GM19193 (cell line): ENCODE measurements around the gene WRAP53.

Source experiments
- POLR2A ChIP-seq: IDR thresholded peaks from 4 replicates; pipeline ENCODE4 v1.6.1; 2011; ENCODE audit not compliant: insufficient read depth, insufficient read length; ENCODE audit errors: extremely low read depth

Gene WRAP53

DNA sequence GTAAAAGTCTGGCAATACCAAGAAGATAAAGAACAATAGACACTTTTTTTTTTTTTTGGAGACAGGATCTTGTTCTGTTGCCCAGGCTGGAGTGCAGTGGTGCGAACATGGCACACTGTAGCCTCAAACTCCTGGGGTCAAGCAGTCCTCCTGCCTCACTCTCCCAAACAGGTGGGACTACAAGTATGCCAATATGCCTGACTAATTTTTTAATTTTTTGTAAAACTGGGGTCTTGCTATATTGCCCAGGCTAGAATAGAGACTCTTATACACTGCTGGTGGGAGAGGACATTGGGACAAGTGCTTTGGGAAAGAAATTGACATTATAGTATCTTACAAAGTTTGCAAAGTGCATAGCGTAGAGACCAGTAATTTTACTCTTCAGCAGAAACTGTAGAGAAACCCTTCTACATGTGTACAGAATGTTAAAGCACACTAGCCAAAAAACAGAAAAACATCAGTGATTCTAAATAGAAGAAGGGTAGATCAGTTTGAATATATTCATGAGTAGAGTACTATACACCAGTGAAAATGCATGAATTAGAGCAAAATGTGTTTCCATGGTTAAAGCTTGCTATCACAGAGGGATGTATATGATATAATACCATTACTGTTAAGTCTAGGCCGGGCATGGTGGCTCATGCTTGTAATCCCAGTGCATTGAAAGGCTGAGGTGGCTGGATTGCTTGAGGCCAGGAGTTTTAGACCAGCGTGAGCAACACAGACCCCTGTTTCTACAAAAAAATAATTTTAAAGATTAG lies 9.7 kb downstream of the WRAP53 start:
- no peak for TF ChIP-seq POLR2A

DNA sequence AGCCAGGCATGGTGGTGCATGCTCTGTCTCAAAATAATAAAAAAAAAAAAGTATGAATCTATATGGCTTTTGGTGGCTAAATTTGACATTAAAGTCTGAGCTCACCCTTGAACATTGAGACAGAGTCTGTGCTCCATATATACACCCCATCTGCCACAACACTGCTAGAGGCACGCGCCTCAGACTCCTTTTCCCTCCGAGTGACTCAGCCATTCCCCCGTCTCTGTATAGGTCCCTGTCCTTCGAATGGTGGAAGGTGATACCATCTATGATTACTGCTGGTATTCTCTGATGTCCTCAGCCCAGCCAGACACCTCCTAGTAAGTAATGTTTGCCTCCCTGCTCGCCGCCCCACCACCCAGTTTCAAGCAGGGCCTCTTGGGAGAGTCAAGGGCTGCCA lies 12.2 kb downstream of the WRAP53 start:
- no peak for TF ChIP-seq POLR2A

DNA sequence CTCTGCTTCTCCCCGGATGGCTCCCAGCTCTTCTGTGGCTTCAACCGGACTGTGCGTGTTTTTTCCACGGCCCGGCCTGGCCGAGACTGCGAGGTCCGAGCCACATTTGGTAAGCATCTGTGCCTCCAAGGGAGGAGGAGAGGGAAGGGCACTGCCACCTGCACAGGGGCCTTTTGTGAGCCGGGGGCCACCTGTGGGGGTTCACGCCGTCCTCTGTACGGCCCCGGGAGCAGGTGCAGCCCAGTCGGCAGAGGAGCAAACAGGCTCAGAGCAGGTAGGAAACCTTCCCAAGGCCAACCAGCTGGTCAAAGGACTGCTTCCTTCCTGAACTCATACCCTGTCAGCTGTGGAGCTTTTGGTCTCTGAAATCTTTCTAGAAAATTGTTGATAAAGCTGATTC lies 13.4 kb downstream of the WRAP53 start:
- TF ChIP-seq POLR2A = no peak

DNA sequence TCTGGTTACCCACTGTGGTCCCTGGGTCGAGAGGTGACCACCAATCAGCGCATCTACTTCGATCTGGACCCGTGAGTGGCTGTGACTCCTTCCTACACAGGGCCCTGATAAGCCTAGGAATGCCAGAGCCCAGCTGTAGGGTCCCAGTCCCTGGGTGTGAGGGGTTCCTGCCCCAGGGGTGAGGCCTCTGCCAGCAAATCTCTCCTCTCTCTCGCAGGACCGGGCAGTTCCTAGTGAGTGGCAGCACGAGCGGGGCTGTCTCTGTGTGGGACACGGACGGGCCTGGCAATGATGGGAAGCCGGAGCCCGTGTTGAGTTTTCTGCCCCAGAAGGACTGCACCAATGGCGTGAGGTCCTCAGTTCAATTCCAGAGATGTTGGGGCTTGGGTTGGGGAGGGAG lies 14.5 kb downstream of the WRAP53 start:
- no peak for TF ChIP-seq POLR2A

DNA sequence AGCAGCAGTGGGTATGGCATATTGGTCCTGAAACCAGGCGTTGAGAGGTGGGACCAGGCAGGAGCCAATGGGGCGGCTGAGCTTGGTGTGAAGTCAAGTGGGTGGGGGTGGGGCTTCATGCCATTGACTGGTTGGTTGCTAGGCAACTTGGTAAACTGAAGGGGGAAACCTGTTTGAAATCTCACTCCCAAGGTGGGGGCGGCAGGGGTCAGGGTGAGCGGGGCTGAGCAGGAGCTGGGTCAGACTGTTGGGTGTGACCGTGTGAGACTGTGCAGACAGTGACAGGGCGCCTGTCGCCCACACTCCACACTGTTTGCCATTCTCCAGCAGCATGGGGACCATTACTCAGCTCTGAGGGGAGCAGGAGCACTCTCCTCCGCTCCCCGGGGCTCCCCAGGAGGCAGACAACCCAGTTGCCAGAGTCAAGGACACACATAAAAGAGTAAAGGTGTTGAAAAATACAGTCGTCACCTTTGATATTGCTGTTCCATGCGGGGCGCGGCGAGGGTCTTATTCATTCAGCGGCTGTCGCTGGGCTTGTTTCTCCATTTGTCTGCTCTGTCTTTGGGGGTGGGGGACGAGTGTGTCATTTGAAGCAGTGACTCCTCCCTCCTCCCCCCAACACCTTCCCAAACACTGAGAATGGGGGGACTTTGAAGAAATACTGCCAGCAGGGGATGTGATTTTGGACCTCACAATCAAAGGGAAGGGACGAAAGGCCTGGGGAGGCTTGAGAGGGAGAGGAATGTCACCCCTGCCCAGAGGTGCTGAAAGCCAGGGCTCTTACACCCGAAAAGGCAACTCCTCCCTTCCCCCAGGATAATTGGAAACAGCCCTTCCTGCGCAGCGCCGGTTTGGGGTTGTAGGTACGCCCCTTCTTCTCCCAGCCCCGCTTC lies 15.6 kb downstream of the WRAP53 start:
- TF ChIP-seq POLR2A = no peak

DNA sequence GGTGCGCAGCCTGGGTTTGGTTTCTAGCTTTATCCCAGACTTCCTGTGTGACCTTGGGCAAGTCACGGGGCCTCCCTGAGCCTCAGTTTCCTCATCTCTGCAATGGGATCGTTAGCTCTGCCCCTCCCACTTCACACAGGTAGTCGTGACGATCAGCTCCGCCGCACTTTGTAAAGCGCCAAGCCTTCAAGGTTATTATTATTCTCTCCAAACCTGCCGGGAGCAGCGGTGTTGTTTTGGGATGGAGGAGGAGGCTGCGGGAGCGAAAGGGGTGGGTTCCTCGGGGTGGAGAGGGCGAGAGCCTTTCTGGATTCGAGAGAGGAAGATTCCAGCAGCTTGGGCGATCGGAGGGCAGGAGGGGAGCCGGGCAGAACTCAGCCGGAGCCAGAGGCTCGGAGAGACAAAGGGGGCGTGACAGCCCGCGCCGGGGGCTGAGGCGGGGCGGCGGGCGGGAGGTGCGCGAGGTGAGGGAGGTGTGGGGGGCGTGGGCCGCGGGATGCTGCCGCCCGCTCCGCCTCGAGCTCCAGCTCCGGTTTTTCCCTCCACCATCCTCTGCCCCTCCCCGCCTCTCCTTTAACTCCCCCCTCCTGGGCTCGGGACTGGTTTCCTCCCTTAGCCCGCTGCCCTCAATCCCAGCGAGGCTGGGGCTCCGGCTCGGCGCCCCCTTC lies 16.5 kb downstream of the WRAP53 start, which contains the start of gene EFNB3:
EFNB3 (plus strand) TSS at position 602 of the 668 bp plus-strand sequence. CDS start 397 bp downstream, outside the sequence.
- TF ChIP-seq POLR2A = no peak

DNA sequence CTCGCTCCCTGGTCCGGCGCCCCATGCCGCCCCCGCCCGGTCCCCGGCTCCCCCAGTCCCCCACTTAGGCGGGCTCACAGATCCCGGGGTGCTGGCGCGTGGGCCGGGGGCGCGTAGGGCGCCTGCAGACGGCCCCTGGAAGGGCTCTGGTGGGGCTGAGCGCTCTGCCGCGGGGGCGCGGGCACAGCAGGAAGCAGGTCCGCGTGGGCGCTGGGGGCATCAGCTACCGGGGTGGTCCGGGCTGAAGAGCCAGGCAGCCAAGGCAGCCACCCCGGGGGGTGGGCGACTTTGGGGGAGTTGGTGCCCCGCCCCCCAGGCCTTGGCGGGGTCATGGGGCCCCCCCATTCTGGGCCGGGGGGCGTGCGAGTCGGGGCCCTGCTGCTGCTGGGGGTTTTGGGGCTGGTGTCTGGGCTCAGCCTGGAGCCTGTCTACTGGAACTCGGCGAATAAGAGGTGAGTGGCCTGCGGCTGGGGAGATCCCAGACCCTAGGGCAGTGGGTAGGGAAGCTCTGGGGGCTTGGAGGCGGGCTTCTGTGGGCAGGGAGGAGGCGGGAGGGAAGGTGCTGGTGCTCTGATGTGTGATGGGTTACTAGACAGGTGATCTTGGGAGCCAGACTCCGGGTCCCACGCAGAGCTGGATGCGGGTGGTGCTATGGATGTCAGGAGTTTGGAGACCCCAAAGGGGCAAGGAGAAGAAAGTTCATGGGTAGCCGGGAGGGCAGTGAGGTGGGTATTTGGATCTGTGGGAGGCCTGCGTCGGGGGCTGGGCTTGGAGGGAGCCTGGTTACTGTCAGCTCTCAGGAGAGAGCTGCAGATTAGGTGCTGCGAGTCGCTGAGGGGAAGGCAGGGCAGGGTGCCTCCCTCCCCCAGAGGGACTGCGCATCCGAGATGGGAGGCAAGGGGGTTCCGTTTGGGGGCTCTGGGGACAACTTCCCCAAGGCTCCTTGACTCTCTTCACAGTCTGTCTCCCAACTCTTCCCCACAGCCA lies 17.3 kb downstream of the WRAP53 start:
- no peak for TF ChIP-seq POLR2A

DNA sequence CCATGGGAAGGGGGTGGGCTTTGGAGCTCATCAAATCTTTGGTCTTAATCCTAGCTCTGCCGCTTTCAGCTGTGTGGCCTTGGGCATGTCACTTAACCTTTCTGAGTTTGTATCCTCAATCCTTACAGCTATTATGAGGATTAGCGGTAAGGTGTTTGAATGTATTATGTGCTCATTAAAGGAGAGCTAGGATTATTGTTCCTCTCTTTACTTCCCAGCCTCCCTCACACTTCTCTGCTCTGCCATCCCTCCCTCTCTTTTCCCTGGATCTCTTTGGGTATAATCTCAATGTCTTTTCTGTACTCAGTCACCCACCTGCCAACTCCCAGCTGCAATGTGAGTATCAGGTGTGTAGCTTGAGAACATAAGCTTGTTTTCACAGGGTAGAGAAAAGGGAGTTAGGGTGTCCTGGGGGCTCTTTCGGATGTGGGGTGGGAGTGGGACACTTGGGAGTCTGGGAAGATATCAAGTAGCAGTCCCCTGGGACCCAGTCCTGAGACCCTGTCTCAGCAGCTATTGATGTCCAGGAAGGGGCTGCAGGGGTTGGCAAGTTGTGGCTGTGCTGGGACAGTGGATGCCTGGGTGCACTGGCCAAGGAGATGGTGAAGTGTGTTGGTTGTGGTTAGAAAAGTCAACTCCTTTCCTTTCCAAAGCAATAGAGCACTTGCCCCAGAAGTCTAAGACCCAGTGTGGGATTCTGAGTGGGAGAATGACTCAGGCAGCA lies 18.5 kb downstream of the WRAP53 start:
- no peak for TF ChIP-seq POLR2A

DNA sequence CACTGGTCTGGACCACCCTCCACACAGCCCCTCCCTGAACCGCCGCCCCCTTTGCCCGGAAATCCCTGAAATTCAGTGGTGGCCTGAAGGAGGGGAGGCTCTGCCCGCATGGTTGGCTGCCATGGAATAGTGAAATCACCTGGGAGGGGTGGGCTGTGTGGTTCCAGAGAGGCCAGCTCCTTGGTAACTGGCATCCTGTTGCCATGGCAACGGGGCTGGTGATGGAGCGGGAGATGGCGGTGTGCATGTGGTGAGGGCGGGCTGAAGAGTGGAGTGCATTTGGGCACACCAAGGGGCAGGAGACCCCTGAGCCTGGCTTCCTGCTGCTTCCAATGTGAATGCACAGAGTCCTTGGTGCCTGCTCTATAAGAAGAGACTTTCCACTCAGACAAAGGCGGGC lies 19.2 kb downstream of the WRAP53 start:
- no peak for TF ChIP-seq POLR2A

DNA sequence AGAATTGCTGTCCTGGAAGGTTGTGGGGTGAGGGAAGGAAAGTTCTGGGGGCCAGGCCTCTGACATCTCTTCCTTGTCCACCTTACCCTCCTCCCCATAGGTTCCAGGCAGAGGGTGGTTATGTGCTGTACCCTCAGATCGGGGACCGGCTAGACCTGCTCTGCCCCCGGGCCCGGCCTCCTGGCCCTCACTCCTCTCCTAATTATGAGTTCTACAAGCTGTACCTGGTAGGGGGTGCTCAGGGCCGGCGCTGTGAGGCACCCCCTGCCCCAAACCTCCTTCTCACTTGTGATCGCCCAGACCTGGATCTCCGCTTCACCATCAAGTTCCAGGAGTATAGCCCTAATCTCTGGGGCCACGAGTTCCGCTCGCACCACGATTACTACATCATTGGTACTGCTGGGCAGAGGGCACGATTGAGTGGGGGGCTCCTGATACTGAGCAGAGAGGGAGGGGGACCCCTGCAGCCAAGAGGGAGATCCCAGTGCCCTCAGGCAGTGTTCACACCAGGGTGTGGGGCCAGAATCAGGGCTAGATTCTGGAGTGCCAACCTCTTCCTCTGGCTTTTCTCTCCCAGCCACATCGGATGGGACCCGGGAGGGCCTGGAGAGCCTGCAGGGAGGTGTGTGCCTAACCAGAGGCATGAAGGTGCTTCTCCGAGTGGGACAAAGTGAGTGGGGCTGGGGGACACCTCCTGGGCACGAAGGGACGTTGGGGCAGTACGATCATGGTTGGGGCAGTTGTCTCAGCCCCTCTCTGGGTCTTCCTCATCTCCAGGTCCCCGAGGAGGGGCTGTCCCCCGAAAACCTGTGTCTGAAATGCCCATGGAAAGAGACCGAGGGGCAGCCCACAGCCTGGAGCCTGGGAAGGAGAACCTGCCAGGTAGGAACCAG lies 19.8 kb downstream of the WRAP53 start:
- no peak for TF ChIP-seq POLR2A

DNA sequence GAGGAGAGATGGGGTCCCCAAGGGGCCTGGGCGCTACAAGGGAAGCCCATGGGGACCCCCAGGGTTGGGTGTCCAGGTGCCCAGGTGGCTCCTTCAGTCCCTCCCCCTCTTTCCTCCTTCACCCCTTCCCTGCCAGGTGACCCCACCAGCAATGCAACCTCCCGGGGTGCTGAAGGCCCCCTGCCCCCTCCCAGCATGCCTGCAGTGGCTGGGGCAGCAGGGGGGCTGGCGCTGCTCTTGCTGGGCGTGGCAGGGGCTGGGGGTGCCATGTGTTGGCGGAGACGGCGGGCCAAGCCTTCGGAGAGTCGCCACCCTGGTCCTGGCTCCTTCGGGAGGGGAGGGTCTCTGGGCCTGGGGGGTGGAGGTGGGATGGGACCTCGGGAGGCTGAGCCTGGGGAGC lies 20.8 kb downstream of the WRAP53 start:
- TF ChIP-seq POLR2A = no peak

DNA sequence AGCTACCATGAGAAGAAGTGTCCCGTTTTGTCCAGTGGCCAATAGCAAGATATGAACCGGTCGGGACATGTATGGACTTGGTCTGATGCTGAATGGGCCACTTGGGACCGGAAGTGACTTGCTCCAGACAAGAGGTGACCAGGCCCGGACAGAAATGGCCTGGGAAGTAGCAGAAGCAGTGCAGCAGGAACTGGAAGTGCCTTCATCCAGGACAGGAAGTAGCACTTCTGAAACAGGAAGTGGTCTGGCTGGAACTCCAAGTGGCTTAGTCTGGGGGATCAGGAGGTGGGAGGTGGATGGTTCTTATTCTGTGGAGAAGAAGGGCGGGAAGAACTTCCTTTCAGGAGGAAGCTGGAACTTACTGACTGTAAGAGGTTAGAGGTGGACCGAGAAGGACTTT lies 22.0 kb downstream of the WRAP53 start:
- TF ChIP-seq POLR2A = no peak
